HG03354 (cell line): ENCODE measurements around the gene INHA.

Experiments used
- ATAC-seq: cut with Tn5 transposase; IDR thresholded peaks from one replicate; pipeline ENCODE4 v1.9.1; 2021; ENCODE audit warnings: mild to moderate bottlenecking; ENCODE audit not compliant: unreplicated experiment, poor library complexity, severe bottlenecking

INHA gene

GRCh38 chr2:219556413-219556812, 15.7 kb upstream of the INHA start:
- no peak for ATAC-seq

GRCh38 chr2:219557320-219557719, 14.8 kb upstream of the INHA start:
- ATAC-seq: no peak

GRCh38 chr2:219557791-219558785, 14.0 kb upstream of the INHA start:
- no peak for ATAC-seq

GRCh38 chr2:219559156-219559915, 12.8 kb upstream of the INHA start:
- ATAC-seq: no peak

- peak; percentile 59 for ATAC-seq
Observed at GRCh38 chr2:219560037-219560892, 11.8 kb upstream of the INHA start.

GRCh38 chr2:219560893-219561178, 11.3 kb upstream of the INHA start:
- no peak for ATAC-seq

- ATAC-seq: no peak
Observed at GRCh38 chr2:219561179-219562048, 10.7 kb upstream of the INHA start.

GRCh38 chr2:219562049-219563020, 9.8 kb upstream of the INHA start:
- ATAC-seq: no peak

- ATAC-seq: no peak
Observed at GRCh38 chr2:219563271-219563928, 8.7 kb upstream of the INHA start.

- no peak for ATAC-seq
Observed at GRCh38 chr2:219565130-219566080, 6.7 kb upstream of the INHA start.

- ATAC-seq: no peak
Observed at GRCh38 chr2:219566640-219567039, 5.5 kb upstream of the INHA start.

GRCh38 chr2:219567131-219567530, 5.0 kb upstream of the INHA start:
- ATAC-seq: no peak

GRCh38 chr2:219567791-219568361, 4.2 kb upstream of the INHA start:
- no peak for ATAC-seq

- no peak for ATAC-seq
Observed at GRCh38 chr2:219569041-219569440, 3.1 kb upstream of the INHA start.

- ATAC-seq: no peak
Observed at GRCh38 chr2:219569635-219570034, 2.5 kb upstream of the INHA start.
